ENCODE measurements around the gene ATRIP. TPM values are rescaled to one million over a fixed set of nuclear protein-coding genes. Genes with fewer than 3 reads are reported as not detected.

Gene ATRIP
- total RNA-seq, 3 donors from 2014 or later = 8.2 to 8.6 (median 8.2) TPM

- intact Hi-C loops (cut with DNase I; ENCODE audit: low total_unique reads) = no loop called here
- TF ChIP-seq POLR2AphosphoS5 (IDR thresholded peaks at IDR 0.05) (no peak), POLR2A (IDR thresholded peaks at IDR 0.05) (no peak), CTCF (IDR thresholded peaks at IDR 0.05) (no peak)
- H3K4me1 ChIP-seq = peaks cover 3 to 29% of the 10 kb centered on the region in 2 donors
- no peaks in the 10 kb centered on the region for H3K36me3 ChIP-seq
- no peaks in the 10 kb centered on the region for H3K9me3 ChIP-seq
- no peak for DNase-seq (ENCODE audit: low spot score in 2 of 2)
- H3K4me3 ChIP-seq = no peak overlapping the region
- H3K27me3 ChIP-seq = no peaks in the 10 kb centered on the region
- H3K27ac ChIP-seq = peak overlapping the region in 1 of 2 donors; percentile 43
Measured at GRCh38 chr3:48423883-48424695, 22.4 kb upstream of the ATRIP start.

GRCh38 chr3:48425281-48425812 lies 21.2 kb upstream of the ATRIP start:
- no peaks in the 10 kb centered on the region for H3K9me3 ChIP-seq
- H3K27ac ChIP-seq = peak overlapping the region; percentile 43 to 74
- intact Hi-C loops (cut with DNase I; ENCODE audit: low total_unique reads) = no loop called here
- no peak for DNase-seq (ENCODE audit: low spot score in 2 of 2)
- TF ChIP-seq CTCF (IDR thresholded peaks at IDR 0.05) (no peak), POLR2AphosphoS5 (IDR thresholded peaks at IDR 0.05) (no peak), POLR2A (IDR thresholded peaks at IDR 0.05) (no peak)
- no peaks in the 10 kb centered on the region for H3K27me3 ChIP-seq
- H3K4me3 ChIP-seq = peak overlapping the region in 2 of 3 donors; percentile 73 to 95
- H3K36me3 ChIP-seq = no peaks in the 10 kb centered on the region
- H3K4me1 ChIP-seq = peaks cover 6 to 30% of the 10 kb centered on the region in 2 donors

GRCh38 chr3:48426401-48426909 lies 20.1 kb upstream of the ATRIP start:
- Histone ChIP-seq H3K4me1 (peaks cover 12 to 41% of the 10 kb centered on the region in 2 donors), H3K27ac (peak overlapping the region; percentile 74 to 96)
- intact Hi-C loops (cut with DNase I; ENCODE audit: low total_unique reads) = no loop called here

GRCh38 chr3:48426944-48427629 lies 19.4 kb upstream of the ATRIP start:
- H3K4me3 ChIP-seq = peak overlapping the region; percentile 73 to 95 (median 88)
- H3K36me3 ChIP-seq = no peaks in the 10 kb centered on the region
- H3K27me3 ChIP-seq = no peaks in the 10 kb centered on the region
- H3K4me1 ChIP-seq = peaks cover 12 to 42% of the 10 kb centered on the region in 2 donors
- intact Hi-C loops (cut with DNase I; ENCODE audit: low total_unique reads) = no loop called here
- no peak for DNase-seq (ENCODE audit: low spot score in 2 of 2)
- no peaks in the 10 kb centered on the region for H3K9me3 ChIP-seq
- no peak for TF ChIP-seq POLR2A (IDR thresholded peaks at IDR 0.05)
- TF ChIP-seq POLR2AphosphoS5 (IDR thresholded peaks at IDR 0.05) = no peak
- H3K27ac ChIP-seq = peak overlapping the region; percentile 96

More at GRCh38 chr3:48426401-48426909, 20.1 kb upstream of the ATRIP start:
- TF ChIP-seq POLR2A (IDR thresholded peaks at IDR 0.05) = no peak
- TF ChIP-seq POLR2AphosphoS5 (IDR thresholded peaks at IDR 0.05) = no peak
- H3K36me3 ChIP-seq = no peaks in the 10 kb centered on the region
- DNase-seq (ENCODE audit: low spot score in 2 of 2) = no peak
- H3K27me3 ChIP-seq = no peaks in the 10 kb centered on the region
- no peaks in the 10 kb centered on the region for H3K9me3 ChIP-seq
- H3K4me3 ChIP-seq = peak overlapping the region; percentile 73 to 95 (median 88)

GRCh38 chr3:48427630-48427962 lies 18.9 kb upstream of the ATRIP start:
- no peak for DNase-seq (ENCODE audit: low spot score in 2 of 2)
- H3K27ac ChIP-seq = peak overlapping the region; percentile 96
- no peaks in the 10 kb centered on the region for H3K27me3 ChIP-seq
- H3K9me3 ChIP-seq = no peaks in the 10 kb centered on the region
- no peaks in the 10 kb centered on the region for H3K36me3 ChIP-seq
- peak overlapping the region; percentile 73 to 95 (median 88) for H3K4me3 ChIP-seq
- TF ChIP-seq CTCF (IDR thresholded peaks at IDR 0.05) = no peak
- no peak for TF ChIP-seq POLR2A (IDR thresholded peaks at IDR 0.05)
- TF ChIP-seq POLR2AphosphoS5 (IDR thresholded peaks at IDR 0.05) = no peak
- H3K4me1 ChIP-seq = peaks cover 12 to 42% of the 10 kb centered on the region in 2 donors
- intact Hi-C loops (cut with DNase I; ENCODE audit: low total_unique reads) = no loop called here

All from breast epithelium (tissue), 4 donors.